ENCODE results near the gene MMP28. TPM values are rescaled to one million over a fixed set of nuclear protein-coding genes. Genes with fewer than 3 reads are reported as not detected.

MMP28 gene
- total RNA-seq, 2 donors from 2014 or later: 8.3 to 15.2 TPM

DNA sequence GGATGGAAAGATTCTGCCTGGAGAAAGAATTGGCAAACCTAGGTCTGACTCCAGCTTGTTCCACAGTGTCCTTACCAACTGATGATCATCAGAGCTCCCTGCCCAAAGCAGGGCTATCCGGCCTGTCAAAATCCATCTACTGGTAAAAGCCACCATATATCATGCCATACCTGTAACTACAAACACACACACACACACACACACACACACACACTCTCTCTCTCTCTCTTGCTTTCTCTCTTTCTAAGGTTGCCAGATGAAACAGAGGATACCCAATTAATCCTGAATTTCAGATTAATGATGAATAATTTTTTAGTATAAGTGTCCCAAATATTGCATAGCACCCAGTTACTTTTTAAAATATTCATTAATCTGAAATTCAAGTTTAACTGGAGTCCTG lies 1.5 kb upstream of the MMP28 start:
- peaks cover 22% of the 10 kb centered on the region for H3K4me1 ChIP-seq
- no peak for DNase-seq
- H3K4me3 ChIP-seq: no peak overlapping the region
- ATAC-seq: no peak
- 44 to 64% methylated on average over 1 of the region's 1 CpG for WGBS, 2 donors
- H3K27ac ChIP-seq: no peak overlapping the region
- no peaks in the 10 kb centered on the region for H3K36me3 ChIP-seq (replicated peaks in 1 of 2; ENCODE audit: insufficient read depth in 1 of 2, low read depth in 2 of 2)
- H3K27me3 ChIP-seq: no peaks in the 10 kb centered on the region
- no peaks in the 10 kb centered on the region for H3K9me3 ChIP-seq
- intact Hi-C loops (cut with DNase I): no loop called here
- no peak for TF ChIP-seq POLR2A (IDR thresholded peaks at IDR 0.05)
- TF ChIP-seq, protein P1, sequence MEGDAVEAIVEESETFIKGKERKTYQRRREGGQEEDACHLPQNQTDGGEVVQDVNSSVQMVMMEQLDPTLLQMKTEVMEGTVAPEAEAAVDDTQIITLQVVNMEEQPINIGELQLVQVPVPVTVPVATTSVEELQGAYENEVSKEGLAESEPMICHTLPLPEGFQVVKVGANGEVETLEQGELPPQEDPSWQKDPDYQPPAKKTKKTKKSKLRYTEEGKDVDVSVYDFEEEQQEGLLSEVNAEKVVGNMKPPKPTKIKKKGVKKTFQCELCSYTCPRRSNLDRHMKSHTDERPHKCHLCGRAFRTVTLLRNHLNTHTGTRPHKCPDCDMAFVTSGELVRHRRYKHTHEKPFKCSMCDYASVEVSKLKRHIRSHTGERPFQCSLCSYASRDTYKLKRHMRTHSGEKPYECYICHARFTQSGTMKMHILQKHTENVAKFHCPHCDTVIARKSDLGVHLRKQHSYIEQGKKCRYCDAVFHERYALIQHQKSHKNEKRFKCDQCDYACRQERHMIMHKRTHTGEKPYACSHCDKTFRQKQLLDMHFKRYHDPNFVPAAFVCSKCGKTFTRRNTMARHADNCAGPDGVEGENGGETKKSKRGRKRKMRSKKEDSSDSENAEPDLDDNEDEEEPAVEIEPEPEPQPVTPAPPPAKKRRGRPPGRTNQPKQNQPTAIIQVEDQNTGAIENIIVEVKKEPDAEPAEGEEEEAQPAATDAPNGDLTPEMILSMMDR (IDR thresholded peaks at IDR 0.05): no peak

DNA sequence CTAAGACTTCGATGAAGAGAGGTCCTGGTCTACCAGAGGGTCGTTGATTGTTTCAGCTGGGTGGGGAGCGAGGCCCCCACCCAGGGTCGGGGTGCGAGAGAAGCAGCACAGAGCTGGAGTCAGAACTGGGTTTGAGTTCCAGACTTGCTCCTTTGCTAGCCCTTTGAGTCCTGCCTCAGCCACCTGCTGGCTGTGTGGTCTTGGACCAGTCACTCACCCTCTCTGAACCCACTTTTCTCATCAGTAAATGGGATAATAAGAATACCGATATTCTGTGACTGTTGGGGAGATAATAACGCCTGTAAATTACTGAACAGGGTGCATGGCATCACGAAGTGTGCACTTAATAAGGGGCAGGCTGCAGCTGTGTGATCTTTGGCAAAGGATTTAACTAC lies 427 bp upstream of the MMP28 start:
- WGBS, 2 donors: 27 to 45% methylated on average over 3 to 8 of the region's 8 CpGs
- no peaks in the 10 kb centered on the region for H3K9me3 ChIP-seq
- intact Hi-C loops (cut with DNase I): no loop called here
- no peak overlapping the region for H3K4me3 ChIP-seq
- no peak for ATAC-seq
- H3K27me3 ChIP-seq: no peaks in the 10 kb centered on the region
- H3K36me3 ChIP-seq (replicated peaks in 1 of 2; ENCODE audit: insufficient read depth in 1 of 2, low read depth in 2 of 2): no peaks in the 10 kb centered on the region
- no peak for TF ChIP-seq POLR2A (IDR thresholded peaks at IDR 0.05)
- TF ChIP-seq, protein P1 (IDR thresholded peaks at IDR 0.05): no peak
- no peak overlapping the region for H3K27ac ChIP-seq
- H3K4me1 ChIP-seq: peaks cover 22% of the 10 kb centered on the region
- DNase-seq: no peak

GRCh38 chr17:35793257-35793656 lies 2.2 kb downstream of the MMP28 start:
- Histone ChIP-seq H3K4me3 (no peak overlapping the region), H3K27me3 (no peaks in the 10 kb centered on the region), H3K9me3 (no peaks in the 10 kb centered on the region), H3K27ac (no peak overlapping the region), H3K36me3 (replicated peaks in 1 of 2; ENCODE audit: insufficient read depth in 1 of 2, low read depth in 2 of 2) (no peaks in the 10 kb centered on the region), H3K4me1 (peaks cover 13% of the 10 kb centered on the region)
- intact Hi-C loops (cut with DNase I): no loop called here
- no peak for TF ChIP-seq POLR2A (IDR thresholded peaks at IDR 0.05)
- TF ChIP-seq, protein P1 (IDR thresholded peaks at IDR 0.05): no peak
- WGBS, 2 donors: 72 to 75% methylated on average over 3 of the region's 3 CpGs
- DNase-seq: no peak
- ATAC-seq: no peak

GRCh38 chr17:35791681-35792350 lies 3.6 kb downstream of the MMP28 start:
- intact Hi-C loops (cut with DNase I): no loop called here
- WGBS, 2 donors: 51 to 55% methylated on average over 9 of the region's 9 CpGs
- H3K27me3 ChIP-seq: no peaks in the 10 kb centered on the region

More at GRCh38 chr17:35791681-35792350, 3.6 kb downstream of the MMP28 start:
- TF ChIP-seq, protein P1 (IDR thresholded peaks at IDR 0.05): no peak
- TF ChIP-seq POLR2A (IDR thresholded peaks at IDR 0.05): no peak
- no peak for ATAC-seq
- no peak overlapping the region for H3K27ac ChIP-seq
- no peak overlapping the region for H3K4me3 ChIP-seq
- H3K36me3 ChIP-seq (replicated peaks in 1 of 2; ENCODE audit: insufficient read depth in 1 of 2, low read depth in 2 of 2): no peaks in the 10 kb centered on the region
- no peaks in the 10 kb centered on the region for H3K9me3 ChIP-seq
- no peak for DNase-seq
- H3K4me1 ChIP-seq: peaks cover 13% of the 10 kb centered on the region

All from body of pancreas (tissue), 4 donors.